HG03025 (cell line): ENCODE measurements around the gene DPAGT1.
"Not testable (repeated sequence)": the region's sequence is repeated elsewhere in the genome, so short reads cannot be mapped to it uniquely, and the experiment has no call there.

Experiments used
- ATAC-seq: cut with Tn5 transposase; IDR thresholded peaks from one replicate; pipeline ENCODE4 v1.9.1; 2021; ENCODE audit warnings: mild to moderate bottlenecking, moderate library complexity; ENCODE audit not compliant: unreplicated experiment, low FRiP score

Gene DPAGT1

DNA sequence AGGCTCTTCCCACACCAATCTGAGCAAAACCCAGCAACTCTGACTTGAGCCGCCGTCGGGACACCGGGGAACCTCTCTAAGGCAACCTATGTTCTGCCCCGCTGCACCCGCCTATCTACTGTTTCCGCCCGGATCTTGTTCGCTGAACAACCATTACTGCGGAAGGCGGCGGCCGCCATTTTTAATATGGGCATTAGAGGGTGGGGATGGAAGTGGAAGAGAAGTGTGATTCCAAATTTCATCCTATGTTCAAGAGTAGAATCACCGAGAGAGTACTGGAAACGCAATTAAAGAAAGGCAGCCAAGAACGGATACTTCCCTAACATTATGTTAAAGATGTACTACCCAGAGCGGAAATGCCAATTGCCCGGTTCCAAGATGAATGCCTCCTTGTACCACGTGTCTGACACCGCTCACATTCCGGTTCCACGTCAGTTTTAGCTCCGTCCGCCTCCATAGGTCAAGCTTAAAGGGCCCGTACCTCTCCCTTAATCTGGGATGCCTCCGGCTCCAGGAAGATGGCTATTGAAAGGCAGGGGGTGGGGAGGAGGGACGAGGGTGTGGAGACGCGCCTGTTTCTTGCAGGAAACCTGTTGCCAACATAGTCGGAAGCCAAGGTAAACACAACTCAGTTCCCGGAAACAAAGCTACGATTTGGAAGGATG is at the start of gene DPAGT1:
DPAGT1 (minus strand) TSS at position 95 of the 665 bp plus-strand sequence. CDS start 198 bp downstream, outside the sequence.
- peak; percentile 73 for ATAC-seq

DNA sequence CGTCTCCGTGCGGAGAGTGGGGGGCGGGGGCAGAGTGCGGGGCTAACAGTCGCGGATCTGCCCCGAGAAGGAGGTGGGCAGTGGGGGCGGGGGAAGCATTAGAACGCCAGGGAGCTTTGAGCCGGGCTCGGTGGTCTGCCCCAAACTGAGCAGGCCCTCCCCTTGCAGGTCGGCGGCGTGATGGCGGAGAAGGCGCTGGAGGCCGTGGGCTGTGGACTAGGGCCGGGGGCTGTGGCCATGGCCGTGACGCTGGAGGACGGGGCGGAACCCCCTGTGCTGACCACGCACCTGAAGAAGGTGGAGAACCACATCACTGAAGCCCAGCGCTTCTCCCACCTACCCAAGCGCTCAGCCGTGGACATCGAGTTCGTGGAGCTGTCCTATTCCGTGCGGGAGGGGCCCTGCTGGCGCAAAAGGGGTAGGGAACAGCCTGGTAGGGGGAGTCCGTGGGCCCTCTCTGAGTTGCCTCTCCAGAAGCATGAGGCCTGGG is 48.2 kb upstream of the DPAGT1 start:
- ATAC-seq: no peak

GRCh38 chr11:119149018-119149785 is 47.5 kb upstream of the DPAGT1 start, which contains the start of gene ABCG4:
ABCG4 (plus strand) TSS chr11:119149052; CDS start chr11:119149966, 914 bp downstream.
- ATAC-seq: no peak

- no peak for ATAC-seq
Measured at GRCh38 chr11:119148720-119149017, 47.0 kb upstream of the DPAGT1 start.

DNA sequence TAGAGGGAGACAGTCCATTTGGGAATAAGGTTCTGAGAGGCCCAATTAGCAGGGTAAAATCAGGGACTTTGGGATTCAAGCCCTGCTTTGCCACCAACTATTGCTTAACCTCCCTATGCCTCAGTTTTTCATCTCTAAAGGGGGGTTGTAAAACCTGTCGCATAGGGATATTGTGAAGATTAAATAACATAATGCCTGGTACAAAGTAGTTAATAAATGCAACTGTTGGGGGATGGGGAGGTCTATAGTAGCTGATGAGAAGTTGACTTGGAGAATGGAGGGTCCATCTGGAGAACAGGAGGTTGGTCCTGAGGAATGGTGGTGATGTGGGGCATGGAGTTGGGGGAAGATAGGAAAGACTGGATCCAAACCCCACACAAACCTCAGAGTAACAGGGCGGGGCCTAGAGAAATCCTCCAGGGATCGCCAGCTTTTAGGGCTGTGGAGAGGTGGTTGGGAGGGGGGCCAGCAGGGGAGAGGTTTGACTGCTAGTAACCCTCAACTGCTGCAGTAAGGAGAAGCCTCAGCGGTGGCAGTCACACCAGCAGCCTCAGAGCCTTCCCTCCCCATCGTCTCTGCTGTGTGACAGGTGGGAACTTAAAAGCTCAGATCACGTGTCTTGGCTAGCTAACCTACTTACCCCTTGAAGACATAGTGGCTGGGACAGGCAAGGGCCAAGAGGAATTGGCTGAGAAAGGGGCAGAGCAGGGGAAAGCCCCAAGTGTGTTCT is 46.1 kb upstream of the DPAGT1 start:
- no peak for ATAC-seq

DNA sequence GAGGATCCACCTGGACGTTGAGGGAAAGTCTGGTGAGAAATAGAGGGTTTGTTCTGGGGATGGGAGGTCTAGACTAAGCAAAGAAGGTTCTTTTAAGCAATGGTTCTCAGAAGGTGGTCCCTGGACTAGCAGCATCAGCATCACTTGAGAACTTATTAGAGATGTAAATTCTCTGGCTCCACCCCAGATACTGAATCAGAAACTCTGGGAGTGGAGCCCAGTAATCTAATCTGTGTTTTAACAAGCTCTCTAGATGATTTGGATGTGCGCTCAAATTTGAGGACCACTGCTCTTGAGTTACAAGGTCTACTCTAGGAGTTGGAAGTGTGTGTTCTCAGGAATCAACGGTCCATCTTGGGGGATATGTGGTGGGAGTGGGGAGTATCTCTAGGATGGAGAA is 43.9 kb upstream of the DPAGT1 start:
- ATAC-seq: no peak

DNA sequence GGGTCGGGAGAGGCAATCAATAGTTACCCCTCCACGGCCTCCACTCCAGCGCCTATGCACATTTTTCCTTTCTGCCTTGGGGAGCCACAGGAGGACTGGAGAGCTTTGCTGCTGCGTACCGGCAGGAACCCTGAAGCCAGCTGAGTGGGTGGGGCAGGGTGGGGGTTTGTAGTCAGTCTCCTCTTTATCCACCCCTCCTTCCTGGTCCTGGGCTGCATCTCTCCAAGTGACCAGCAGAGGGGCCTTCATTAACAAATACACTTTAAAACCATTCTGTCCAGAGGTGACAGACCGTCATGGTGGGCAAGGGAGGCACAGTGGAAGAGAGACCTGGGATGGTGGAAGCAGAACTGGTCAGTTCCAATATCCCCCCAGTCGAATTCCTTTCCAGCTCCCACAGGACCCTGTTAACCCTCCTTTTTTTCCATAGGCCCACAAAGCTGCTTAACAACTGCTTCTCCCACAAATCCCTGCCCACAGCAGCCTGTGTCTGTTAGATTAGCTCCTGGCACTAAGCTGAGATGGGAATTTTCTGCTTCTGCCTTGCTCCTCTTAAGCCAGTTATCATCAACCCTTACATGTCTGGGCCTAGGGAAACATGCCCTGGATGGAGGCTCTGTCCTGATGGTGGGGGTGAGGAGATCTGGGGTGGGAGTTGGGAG is 43.3 kb upstream of the DPAGT1 start:
- ATAC-seq: no peak

- ATAC-seq: not testable (repeated sequence)
Measured at GRCh38 chr11:119139276-119139675, 37.6 kb upstream of the DPAGT1 start.

DNA sequence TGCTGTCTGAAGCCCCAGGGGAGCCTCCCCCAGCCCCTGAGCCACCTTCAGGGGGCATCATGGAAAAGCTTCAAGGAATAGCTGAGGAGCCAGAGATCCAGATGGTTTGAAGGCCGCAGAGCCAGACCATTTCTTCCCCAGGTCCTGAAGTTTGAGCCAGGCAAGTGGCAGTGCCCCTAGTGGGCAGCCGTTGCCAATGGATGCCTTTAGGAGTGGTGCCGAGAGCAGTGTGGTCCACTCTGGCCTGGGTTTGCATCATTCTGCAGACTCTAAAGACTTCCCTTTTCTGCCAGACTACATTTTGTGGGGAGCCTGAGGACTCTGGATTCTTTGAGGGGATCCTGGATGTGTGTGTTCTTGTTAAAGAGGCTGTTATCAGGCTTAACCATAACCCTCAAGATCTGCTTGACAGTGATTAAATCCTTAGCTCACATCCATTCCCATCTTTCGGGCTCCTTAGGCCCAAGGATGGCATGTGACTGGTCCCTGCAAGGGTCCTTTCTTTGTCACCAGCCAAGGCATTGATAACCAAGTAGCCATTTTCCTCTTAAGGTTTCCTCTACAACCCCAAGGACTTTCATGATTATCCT is 32.8 kb upstream of the DPAGT1 start:
- no peak for ATAC-seq

DNA sequence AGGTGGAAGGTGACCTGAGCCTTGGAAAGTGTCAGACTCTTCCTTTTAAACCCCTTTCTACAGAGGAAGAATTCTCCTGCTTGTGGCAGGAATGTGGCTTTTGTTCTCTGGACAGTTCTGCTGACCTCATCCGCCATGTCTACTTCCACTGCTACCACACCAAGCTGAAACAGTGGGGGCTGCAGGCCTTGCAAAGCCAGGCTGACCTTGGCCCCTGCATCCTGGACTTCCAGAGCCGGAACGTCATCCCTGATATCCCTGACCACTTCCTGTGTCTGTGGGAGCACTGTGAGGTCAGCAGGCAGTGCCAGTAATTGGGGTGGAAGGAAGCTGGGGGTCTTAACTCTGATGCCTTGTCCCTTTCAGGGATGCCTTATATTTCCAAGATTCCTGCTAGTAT is 29.0 kb upstream of the DPAGT1 start:
- no peak for ATAC-seq

DNA sequence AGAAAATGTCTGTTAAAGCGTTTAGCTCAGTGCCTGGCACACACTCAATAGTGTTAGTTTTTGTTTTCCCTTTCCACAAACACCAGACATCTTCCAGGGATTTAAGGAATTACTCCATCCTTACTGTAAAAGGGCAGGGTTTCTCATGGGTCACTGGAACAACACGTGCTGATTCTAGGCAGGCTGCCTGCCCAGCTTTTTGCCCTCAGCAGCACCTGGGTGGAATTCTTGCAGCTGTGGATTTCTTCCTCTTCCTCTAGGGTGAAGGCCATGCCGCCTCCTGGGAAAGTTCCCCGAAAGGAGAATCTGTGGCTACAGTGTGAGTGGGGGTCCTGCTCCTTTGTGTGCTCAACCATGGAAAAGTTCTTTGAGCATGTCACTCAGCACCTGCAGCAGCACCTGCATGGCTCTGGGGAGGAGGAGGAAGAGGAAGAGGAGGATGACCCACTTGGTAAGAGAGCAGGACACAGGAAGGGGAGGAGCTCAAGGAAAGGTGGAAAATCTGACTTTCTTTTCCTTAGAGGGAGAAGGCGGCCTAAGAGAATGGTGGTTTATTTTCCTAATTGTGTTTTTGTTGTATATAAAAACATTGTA is 25.1 kb upstream of the DPAGT1 start:
- no peak for ATAC-seq

DNA sequence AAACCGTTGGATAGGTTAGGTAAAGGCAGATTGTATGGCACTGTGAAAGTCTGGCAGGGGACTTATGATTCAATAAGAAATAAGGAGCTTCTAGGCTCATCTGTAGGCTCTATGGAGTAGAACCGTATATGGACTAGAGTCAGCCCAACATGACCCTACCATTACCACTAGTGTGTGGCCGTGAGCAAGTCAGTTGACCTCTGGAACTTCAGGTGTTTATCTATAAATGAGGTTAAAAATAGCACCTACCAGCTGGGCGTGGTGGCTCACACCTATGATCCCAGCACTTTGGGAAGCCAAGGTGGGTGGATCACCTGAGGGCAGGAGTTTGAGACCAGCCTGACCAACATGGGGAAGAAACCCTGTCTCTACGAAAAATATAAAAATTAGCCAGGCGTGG is 24.2 kb upstream of the DPAGT1 start:
- ATAC-seq: no peak

DNA sequence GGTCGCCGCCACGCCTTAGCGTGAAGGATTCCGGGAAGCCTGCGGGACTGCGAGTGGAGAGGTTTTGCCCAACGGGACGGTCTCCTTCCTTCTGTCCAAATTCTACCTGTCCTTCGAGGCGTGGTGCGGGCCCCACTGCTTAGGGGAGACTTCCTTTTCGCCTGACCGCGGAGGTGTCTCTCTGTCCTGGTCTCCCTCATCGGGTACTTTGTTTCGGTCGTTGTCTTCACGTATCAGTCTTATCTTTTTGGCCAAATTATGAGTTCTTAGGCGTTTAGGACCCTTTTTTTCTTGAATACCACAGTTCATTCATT is 20.1 kb upstream of the DPAGT1 start:
- ATAC-seq: peak; percentile 18

DNA sequence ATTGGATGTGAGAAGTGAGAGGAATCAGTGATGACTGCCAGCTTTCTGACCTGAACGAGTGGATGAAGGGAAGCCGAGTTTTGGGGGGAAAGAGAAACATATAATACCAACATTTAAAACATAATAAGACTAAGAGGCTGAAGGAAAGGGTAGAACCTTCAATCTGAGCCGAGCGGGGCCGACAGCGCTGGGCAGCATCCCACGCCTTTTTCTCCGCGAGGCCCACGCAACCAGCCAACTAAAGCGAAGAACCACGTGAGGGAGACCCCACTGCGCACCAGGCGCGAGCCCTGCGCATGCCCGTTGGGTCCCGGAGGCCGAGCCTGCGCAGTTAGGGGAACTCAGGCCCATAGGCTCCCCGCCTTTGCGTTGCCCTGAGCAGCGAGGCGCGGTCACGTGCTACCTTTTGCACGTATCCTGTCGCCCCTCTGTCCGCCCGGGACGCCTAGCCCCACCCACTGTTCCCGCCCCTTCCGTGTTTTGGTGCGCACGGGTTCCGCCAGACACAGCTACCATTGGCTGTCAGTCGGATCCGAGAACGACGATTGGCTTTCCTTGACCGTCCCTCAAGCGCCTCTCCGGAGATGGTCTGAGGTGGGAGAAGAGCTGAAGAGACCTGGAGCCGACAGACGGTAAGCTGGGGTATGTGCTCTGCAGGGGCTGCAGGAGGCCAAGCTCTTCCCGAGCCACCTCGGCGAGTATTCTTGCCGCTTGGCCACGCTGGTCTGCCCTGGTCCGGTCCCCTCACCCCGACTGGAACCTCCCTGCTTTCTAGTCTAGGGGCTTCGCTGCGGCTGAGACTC is 19.6 kb upstream of the DPAGT1 start, which contains the start of gene HINFP:
HINFP (plus strand) TSS at position 573 of the 803 bp plus-strand sequence. CDS start 5,365 bp downstream, outside the sequence.
- peak; percentile 94 for ATAC-seq

DNA sequence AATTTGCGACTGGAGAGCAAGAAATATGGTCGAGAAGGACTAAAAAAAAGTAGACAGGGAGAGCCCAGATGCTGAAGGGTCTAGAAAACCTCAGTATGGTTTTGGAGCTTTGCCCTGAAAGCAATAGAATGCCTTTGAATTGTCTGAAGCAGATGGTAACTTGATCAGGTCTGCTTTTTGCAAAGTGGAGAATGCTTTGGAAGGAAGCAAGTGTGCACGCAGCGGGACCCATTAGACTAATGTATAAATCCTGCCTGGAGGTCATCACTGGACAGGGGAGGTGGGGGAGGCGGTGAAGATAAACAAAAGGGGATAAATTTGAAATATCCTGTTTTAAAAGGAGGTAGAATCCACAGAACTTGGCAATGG is 19.0 kb upstream of the DPAGT1 start:
- no peak for ATAC-seq

DNA sequence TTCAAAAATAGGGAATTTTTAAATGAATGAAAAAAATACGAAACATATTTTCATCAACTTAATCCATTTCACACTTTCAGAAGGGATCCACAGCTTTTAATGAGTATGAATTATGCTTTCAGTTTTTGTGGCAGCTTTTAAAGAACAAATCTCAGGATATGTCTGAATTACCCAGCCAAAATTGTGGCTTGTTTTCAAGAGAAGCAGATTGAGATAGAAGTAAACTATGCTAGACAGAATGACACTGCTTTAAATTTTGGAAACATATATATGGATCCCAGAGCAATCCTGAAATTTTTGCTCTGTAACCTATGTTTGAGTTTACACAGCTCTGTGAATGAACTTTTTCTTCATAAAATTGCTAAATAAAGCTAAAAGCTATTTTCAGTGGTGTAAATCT is 17.3 kb upstream of the DPAGT1 start:
- ATAC-seq: no peak

GRCh38 chr11:119118227-119118626 is 16.6 kb upstream of the DPAGT1 start:
- ATAC-seq: no peak

DNA sequence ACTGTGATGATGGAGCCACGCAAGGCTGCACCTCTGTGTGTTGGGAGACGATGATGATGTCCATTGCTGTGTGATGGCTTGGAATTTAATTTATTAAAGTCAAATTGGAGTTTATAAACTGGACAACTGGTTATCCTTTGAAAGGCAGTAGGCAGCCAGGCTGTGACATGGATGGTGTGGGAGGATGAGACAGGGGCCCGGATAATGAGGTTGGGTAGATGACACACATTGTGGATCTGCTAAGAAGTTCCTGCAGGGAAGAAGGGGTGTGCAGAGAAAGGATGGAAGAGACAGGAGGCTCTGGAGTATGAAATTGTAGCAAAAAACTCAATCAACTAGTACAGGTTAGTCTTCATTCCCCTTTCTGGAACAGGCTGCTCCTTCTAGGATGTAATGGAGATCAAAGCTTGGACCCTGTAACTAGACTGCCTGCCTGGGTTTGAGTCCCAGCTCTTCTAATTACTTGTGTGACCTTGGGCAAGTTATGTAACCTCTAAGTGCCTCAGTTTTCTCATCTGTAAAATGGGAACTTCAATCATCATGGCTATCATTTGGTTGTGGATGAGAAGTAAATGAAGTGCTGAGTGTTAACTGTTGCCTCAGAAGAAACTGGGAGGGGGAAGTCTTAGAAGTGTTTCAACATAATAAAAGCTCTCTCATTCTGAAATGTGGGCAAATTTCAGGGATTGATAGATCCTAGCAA is 15.5 kb upstream of the DPAGT1 start:
- ATAC-seq: no peak

DNA sequence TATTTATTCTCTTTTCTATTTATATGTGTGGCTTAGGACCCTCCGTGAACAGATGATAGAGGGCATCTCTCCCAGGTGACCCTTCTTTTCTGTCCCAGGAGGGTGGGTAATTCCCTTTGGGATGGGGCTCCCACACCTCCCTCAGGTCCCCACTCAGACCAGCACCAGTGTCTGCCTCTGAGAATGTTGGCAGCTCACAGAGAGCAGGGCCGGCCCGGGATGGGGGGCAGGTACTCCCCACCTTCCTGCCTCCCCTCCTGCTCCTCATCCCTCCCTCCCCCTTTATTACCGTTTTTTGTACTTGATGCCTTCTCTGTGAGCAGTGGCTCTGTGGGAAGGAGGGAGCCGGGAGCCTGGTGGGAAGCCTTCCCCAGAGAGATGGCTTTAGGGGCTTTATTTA is 14.9 kb upstream of the DPAGT1 start:
- no peak for ATAC-seq
